HUES48 (cell line): ENCODE data around the gene RAB3GAP2.

Experiments
- H3K27ac ChIP-seq: one replicate; pipeline ENCODE4 v1.7.0; 2013; ENCODE audit warnings: low read depth, low read length, inconsistent platforms
- H3K27me3 ChIP-seq: 2 replicates; pipeline ENCODE4 v1.6.1; 2013; ENCODE audit warnings: mild to moderate bottlenecking, low read length; ENCODE audit not compliant: control insufficient read depth, insufficient read depth
- H3K36me3 ChIP-seq: 2 replicates; pipeline ENCODE4 v1.6.1; 2013; ENCODE audit warnings: low read length; ENCODE audit not compliant: control insufficient read depth, insufficient read depth
- H3K4me1 ChIP-seq: 2 replicates; pipeline ENCODE4 v1.6.1; 2013; ENCODE audit warnings: mild to moderate bottlenecking, low read length; ENCODE audit not compliant: control insufficient read depth, insufficient read depth
- H3K4me3 ChIP-seq: 2 replicates; pipeline ENCODE4 v1.5.1; 2013; ENCODE audit warnings: mild to moderate bottlenecking, low read depth, low read length
- H3K9ac ChIP-seq: 2 replicates; pipeline ENCODE4 v1.6.1; 2013; ENCODE audit warnings: mild to moderate bottlenecking, low read depth, low read length, moderate library complexity
- H3K9me3 ChIP-seq: 2 replicates; pipeline ENCODE4 v1.6.1; 2013; ENCODE audit warnings: low read length; ENCODE audit not compliant: control insufficient read depth, insufficient read depth

The RAB3GAP2 gene

DNA sequence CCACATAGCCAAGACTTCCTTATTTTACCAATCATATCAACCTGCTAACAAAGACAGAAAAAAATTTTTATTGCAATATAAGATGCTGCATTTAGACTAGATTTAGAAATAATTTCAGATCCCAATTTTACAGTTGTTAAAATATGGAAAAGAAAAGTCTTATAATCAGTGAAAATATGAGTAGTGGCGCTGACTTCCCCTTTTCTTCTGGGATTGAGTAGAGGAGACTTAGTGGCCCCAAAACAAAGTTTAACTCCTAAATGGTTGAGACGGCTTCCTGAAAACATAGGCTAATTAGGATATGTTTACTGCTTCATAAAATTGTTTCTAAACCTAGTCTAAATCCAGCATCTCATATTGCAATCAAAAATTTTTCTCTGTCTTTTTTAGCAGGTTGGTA, 68.4 kb downstream of the RAB3GAP2 start:
- Histone ChIP-seq H3K27me3 (no peaks in the 10 kb centered on the region), H3K9ac (no peak overlapping the region), H3K9me3 (no peaks in the 10 kb centered on the region), H3K36me3 (peaks cover 77% of the 10 kb centered on the region), H3K4me1 (no peaks in the 10 kb centered on the region), H3K27ac (no peak overlapping the region), H3K4me3 (no peak overlapping the region)

DNA sequence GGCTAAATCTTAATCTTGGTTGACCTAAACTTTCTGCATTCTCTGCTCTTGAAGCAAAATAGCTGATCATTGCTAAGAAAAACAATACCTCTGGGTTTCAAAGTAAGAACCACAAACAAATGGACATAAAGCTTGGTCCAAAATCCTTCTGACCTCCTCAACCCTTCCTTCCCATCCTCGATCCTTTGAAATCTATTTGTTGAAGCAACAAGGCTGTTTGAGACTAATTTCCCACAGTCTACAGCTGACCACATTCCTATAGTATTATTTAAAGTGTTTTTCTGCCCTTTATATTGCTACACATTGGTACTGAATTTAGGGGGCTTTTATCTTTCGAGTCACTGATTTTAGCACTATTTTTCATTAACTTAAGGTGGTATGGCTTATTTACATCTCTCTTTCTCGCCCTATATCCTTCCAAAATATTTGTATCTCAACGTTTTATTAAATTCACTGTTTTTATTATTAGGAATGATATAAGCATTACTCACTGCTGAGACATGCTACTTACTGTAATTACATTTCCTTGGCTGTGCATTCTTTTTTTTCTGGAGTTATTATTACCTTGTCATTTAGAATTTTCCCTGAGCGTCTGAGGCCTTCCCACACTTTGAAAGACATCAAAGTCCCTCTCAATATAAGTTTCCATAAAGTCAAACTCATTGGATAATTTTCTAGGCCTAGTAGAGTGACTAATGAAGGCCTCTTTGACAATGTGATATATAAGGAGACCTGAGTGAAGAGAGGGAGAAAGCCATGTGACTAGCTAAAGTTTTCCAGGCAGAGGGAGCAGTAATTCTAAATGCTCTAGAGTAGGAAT, 73.9 kb downstream of the RAB3GAP2 start:
- H3K36me3 ChIP-seq: peaks cover 80% of the 10 kb centered on the region
- no peaks in the 10 kb centered on the region for H3K27me3 ChIP-seq
- no peak overlapping the region for H3K4me3 ChIP-seq
- no peaks in the 10 kb centered on the region for H3K4me1 ChIP-seq
- H3K9ac ChIP-seq: no peak overlapping the region
- H3K27ac ChIP-seq: no peak overlapping the region
- H3K9me3 ChIP-seq: no peaks in the 10 kb centered on the region

GRCh38 chr1:220195701-220196100, 76.6 kb downstream of the RAB3GAP2 start:
- H3K27me3 ChIP-seq: no peaks in the 10 kb centered on the region
- no peak overlapping the region for H3K27ac ChIP-seq
- no peaks in the 10 kb centered on the region for H3K4me1 ChIP-seq
- H3K9ac ChIP-seq: no peak overlapping the region
- no peak overlapping the region for H3K4me3 ChIP-seq
- H3K36me3 ChIP-seq: peaks cover 85% of the 10 kb centered on the region
- H3K9me3 ChIP-seq: no peaks in the 10 kb centered on the region

DNA sequence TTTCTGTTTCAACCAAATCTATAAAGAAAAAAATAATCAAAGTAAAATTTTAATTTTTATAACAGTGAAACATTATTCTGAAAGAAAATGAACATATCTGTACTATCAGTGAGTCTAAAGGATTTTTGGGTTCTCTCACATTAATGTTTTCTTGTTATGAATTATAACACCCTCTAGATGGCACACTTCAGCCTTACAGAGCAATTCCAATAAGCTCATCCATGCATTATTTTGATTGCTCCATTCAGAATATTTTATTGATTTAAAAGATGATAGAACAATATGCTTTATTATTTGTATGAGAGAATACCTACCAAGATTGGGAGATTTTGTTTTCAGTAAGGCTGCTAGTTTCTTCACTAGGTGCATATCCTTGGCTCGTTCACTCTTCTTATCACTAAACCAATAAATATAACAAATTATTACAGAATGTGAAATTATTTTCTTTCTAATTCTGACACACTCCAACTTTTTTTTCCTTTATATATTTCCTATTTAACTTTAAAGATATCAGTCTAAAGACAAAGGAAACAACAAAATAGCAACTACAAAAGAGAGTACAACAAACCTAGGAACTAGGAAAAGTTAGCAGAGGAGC, 82.4 kb downstream of the RAB3GAP2 start:
- Histone ChIP-seq H3K9me3 (no peaks in the 10 kb centered on the region), H3K4me3 (no peak overlapping the region), H3K27me3 (no peaks in the 10 kb centered on the region), H3K36me3 (peaks cover 88% of the 10 kb centered on the region), H3K27ac (no peak overlapping the region), H3K9ac (no peak overlapping the region), H3K4me1 (no peaks in the 10 kb centered on the region)

- no peak overlapping the region for H3K4me3 ChIP-seq
- peaks cover 84% of the 10 kb centered on the region for H3K36me3 ChIP-seq
- no peak overlapping the region for H3K27ac ChIP-seq
- H3K27me3 ChIP-seq: no peaks in the 10 kb centered on the region
- H3K9me3 ChIP-seq: no peaks in the 10 kb centered on the region
- no peaks in the 10 kb centered on the region for H3K4me1 ChIP-seq
- no peak overlapping the region for H3K9ac ChIP-seq
Observed at GRCh38 chr1:220188538-220188937, 83.7 kb downstream of the RAB3GAP2 start.

DNA sequence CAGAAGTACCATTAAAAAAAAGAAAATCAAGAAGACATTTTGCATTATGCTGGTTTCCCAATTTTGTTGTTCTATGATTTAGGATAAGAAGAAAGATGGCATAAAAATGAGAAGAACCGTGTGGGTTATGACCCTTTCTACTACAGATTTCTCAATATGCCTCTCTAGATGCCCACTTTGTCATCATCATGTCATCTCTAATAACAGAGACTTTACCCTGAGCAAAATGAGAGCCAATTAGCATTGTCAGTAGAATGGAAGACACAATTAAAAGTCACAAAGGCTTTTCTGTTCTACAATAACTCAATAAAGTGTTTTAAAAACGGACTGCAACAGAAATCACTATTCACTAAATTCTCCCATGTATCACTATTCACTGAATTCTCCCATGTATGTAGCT, 85.5 kb downstream of the RAB3GAP2 start:
- Histone ChIP-seq H3K36me3 (peaks cover 78% of the 10 kb centered on the region), H3K27me3 (no peaks in the 10 kb centered on the region)

GRCh38 chr1:220184506-220184905, 87.7 kb downstream of the RAB3GAP2 start:
- Histone ChIP-seq H3K4me3 (no peak overlapping the region), H3K36me3 (peaks cover 77% of the 10 kb centered on the region), H3K27ac (no peak overlapping the region), H3K4me1 (no peaks in the 10 kb centered on the region), H3K27me3 (no peaks in the 10 kb centered on the region), H3K9ac (no peak overlapping the region), H3K9me3 (no peaks in the 10 kb centered on the region)

More for the DNA sequence above, 85.5 kb downstream of the RAB3GAP2 start:
- no peaks in the 10 kb centered on the region for H3K9me3 ChIP-seq
- no peak overlapping the region for H3K4me3 ChIP-seq
- no peak overlapping the region for H3K9ac ChIP-seq
- H3K27ac ChIP-seq: no peak overlapping the region
- no peaks in the 10 kb centered on the region for H3K4me1 ChIP-seq

DNA sequence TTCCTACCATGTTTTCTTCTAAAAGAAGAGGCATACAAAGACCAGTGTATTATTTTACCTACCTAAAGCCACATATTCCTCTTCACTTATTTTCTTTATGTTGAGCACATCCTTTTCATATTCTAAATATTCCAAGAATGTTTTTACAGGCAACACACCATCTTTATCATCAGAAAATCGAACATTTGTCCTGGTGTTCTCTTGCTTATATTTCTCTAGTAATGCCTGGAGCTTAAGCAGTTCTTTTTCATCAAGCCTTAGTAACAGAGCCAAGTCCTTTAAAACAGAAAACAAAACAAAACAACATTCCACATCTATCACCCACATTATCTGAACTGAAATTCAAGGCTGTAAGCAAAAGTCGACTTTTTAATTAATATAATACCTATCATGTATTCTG, 89.6 kb downstream of the RAB3GAP2 start:
- no peaks in the 10 kb centered on the region for H3K9me3 ChIP-seq
- H3K4me1 ChIP-seq: no peaks in the 10 kb centered on the region
- peaks cover 67% of the 10 kb centered on the region for H3K36me3 ChIP-seq
- H3K4me3 ChIP-seq: no peak overlapping the region
- no peak overlapping the region for H3K27ac ChIP-seq
- H3K9ac ChIP-seq: no peak overlapping the region
- no peaks in the 10 kb centered on the region for H3K27me3 ChIP-seq

- H3K27me3 ChIP-seq: no peaks in the 10 kb centered on the region
- H3K9ac ChIP-seq: no peak overlapping the region
- H3K4me1 ChIP-seq: no peaks in the 10 kb centered on the region
- H3K9me3 ChIP-seq: no peaks in the 10 kb centered on the region
- H3K4me3 ChIP-seq: no peak overlapping the region
- H3K27ac ChIP-seq: no peak overlapping the region
- H3K36me3 ChIP-seq: peaks cover 64% of the 10 kb centered on the region
Observed at GRCh38 chr1:220182111-220182510, 90.1 kb downstream of the RAB3GAP2 start.

- Histone ChIP-seq H3K36me3 (peaks cover 45% of the 10 kb centered on the region), H3K9me3 (no peaks in the 10 kb centered on the region), H3K27me3 (no peaks in the 10 kb centered on the region), H3K27ac (no peak overlapping the region), H3K4me3 (no peak overlapping the region), H3K9ac (no peak overlapping the region), H3K4me1 (no peaks in the 10 kb centered on the region)
Observed at GRCh38 chr1:220176540-220176939, 95.7 kb downstream of the RAB3GAP2 start.

DNA sequence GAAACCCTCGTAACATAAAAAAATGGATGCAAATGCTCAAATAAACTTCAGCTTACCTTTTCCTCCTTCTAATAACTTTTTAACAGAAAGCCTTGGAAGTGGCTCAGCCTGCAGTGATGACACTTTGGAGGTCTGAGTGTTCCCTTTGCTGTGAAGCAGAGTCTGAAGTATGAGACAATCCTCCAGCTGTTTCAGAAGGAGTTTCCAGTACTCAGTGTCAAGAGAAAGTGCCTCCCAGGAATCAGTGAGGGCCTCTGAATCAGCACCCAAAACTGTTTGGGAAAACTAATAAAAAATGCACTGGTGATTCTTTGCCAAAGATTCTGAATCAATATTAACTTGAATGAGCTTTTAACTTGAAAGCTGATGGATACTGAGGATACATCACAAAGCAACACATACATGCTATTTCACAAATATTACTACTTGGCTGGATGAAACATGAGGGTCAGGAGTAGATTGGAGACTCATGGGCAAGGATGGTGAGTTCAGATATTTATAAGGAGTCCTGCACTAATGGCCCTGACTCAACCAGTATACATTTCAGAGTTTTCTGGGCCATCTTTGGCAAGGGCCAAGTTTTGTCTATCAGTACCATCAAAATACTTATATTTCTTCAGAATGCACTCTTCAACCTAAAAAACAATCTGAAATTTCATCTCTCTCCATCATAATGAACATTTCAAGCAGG, 101.3 kb downstream of the RAB3GAP2 start:
- H3K4me3 ChIP-seq: no peak overlapping the region
- H3K9ac ChIP-seq: no peak overlapping the region
- no peaks in the 10 kb centered on the region for H3K4me1 ChIP-seq
- H3K27ac ChIP-seq: no peak overlapping the region
- H3K27me3 ChIP-seq: no peaks in the 10 kb centered on the region
- H3K9me3 ChIP-seq: no peaks in the 10 kb centered on the region
- peaks cover 73% of the 10 kb centered on the region for H3K36me3 ChIP-seq
